Glomerular visceral epithelial cell (primary cell): ENCODE results near the gene CNTN6.

Experiments
- DNase-seq: peaks from one replicate; pipeline ENCODE4 v3.0.0-alpha.2; 2016; ENCODE audit errors: extremely low spot score

Gene CNTN6

GRCh38 chr3:1406250-1406649 lies 313.4 kb downstream of the CNTN6 start:
- no peak for DNase-seq

GRCh38 chr3:1421577-1421976 lies 328.8 kb downstream of the CNTN6 start:
- DNase-seq = no peak

DNA sequence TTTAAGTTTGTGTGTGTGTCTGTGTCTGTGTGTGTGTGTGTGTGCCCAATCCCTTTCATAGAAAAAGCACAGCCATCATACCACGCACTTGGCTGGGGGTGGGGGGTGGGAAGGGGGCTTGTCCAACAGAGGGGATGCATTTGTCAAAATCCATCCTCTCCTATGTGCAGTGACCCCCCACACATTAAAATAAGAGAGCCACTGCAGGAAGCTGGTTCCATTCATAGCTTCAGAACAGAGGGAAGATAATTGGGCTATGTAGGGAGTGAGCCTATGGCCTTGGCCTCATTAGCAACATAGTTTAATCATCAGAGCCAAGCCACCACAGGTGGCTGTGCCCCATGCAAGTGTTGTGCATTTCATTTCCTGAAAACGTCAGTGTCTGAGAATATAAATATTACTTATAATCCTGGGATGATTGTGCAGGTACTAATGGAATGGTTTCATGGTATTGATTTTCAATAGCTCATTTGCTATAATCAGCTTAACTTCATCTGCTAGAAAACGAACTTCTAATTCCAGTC lies 330.8 kb downstream of the CNTN6 start:
- DNase-seq = no peak

DNA sequence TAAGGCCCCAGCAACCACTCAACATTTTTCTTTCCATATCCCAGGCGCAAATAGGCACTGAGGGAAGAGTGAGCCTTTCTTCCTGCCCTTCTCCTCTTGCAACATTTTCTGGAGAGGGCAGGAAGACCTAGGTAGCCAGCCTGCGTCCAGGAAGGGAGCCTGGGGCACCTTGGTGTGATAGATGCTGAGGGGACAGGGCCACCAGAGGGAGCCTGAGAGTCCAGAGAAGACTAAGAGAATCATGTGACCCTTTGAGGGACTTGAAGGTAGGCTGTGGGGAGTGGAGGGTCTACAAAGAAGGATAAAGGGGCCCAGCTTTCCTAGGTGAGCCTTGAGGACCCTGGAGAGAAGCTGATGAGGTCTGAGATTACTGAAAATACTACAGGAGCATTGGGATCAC lies 346.6 kb downstream of the CNTN6 start:
- DNase-seq = no peak

DNA sequence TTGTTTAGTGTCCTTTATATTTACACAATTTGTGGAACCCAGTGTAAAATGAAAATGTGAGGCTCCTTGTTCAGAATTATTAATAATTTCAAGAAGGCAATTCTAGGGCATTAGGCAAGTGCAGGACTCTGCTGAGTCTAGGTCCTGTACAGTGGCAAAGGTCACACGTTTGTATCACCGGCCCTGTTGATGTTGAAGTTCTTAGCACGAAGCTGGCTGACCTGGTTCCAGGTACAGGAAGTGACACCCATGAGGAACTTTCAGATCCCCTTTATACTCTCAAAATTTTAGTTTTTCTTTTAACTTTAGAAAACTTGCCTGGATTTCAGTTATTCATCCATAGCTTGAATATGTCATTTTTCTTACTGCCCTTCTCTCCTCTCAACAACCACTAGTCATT lies 349.4 kb downstream of the CNTN6 start:
- DNase-seq = no peak

DNA sequence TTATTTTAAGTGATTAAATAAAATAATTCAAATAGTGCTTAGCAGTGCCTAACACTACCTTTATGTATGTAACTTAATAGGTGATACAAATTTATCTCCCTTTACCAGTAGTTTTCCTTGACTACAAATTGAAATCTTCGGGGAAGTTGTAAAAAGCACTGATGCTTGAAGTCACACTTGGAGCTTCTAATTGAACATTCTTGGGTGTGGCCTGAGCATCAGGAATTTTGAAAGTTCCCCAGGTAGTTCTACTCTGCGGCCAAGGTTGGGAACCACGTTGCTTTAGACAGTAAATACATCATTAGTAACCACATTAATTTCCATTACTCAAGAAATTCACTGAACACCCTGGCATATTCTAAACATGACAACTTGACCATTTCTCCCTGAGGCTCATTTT lies 351.4 kb downstream of the CNTN6 start:
- no peak for DNase-seq

- DNase-seq = no peak
Measured at GRCh38 chr3:1446531-1446930, 353.7 kb downstream of the CNTN6 start.

- no peak for DNase-seq
Measured at GRCh38 chr3:1447452-1447851, 354.6 kb downstream of the CNTN6 start.

DNA sequence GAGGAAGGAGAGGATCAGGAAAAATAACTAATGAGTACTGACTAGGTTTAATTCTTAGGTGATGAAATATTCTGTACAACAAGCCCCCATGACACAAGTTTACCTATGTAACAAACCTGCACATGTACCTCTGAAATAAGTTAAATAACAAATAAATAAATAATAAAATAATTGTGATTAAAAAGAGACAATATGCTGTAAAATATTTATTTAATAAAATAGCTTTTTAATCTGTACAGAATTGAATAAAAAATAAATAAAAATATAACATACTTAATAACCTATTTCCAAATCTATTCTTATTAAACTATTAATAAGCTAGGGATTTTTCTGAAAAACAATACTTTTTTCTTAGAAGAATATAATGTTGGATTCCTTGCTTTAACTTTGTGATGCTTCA lies 355.6 kb downstream of the CNTN6 start:
- DNase-seq = no peak
